Jurkat, Clone E6-1 (cell line): ENCODE measurements around the gene ITGA8.

Experiments
- DNase-seq: peaks from one replicate; pipeline ENCODE4 v3.0.0-alpha.2; 2011; ENCODE audit warnings: low read depth, low spot score
- H3K4me3 ChIP-seq: 2 replicates; pipeline ENCODE4 v1.5.1; 2011; ENCODE audit warnings: mild to moderate bottlenecking, low read length, control low read depth, moderate library complexity

ITGA8 gene

GRCh38 chr10:15703151-15703880 lies 16.4 kb downstream of the ITGA8 start:
- DNase-seq = no peak

GRCh38 chr10:15700078-15700674 lies 19.5 kb downstream of the ITGA8 start:
- DNase-seq = no peak

More at GRCh38 chr10:15703151-15703880, 16.4 kb downstream of the ITGA8 start:
- no peak overlapping the region for H3K4me3 ChIP-seq

GRCh38 chr10:15695852-15696251 lies 23.9 kb downstream of the ITGA8 start:
- no peak for DNase-seq
- H3K4me3 ChIP-seq = no peak overlapping the region

More at GRCh38 chr10:15700078-15700674, 19.5 kb downstream of the ITGA8 start:
- no peak overlapping the region for H3K4me3 ChIP-seq

GRCh38 chr10:15690031-15690430 lies 29.7 kb downstream of the ITGA8 start:
- H3K4me3 ChIP-seq = no peak overlapping the region
- no peak for DNase-seq

- no peak overlapping the region for H3K4me3 ChIP-seq
- DNase-seq = no peak
Measured at GRCh38 chr10:15684768-15685167, 35.0 kb downstream of the ITGA8 start.

GRCh38 chr10:15681076-15681475 lies 38.6 kb downstream of the ITGA8 start:
- no peak for DNase-seq

GRCh38 chr10:15678851-15679250 lies 40.9 kb downstream of the ITGA8 start:
- no peak overlapping the region for H3K4me3 ChIP-seq
- DNase-seq = no peak

More at GRCh38 chr10:15681076-15681475, 38.6 kb downstream of the ITGA8 start:
- H3K4me3 ChIP-seq = no peak overlapping the region

GRCh38 chr10:15672469-15672868 lies 47.3 kb downstream of the ITGA8 start:
- DNase-seq = peak; percentile 14
- no peak overlapping the region for H3K4me3 ChIP-seq

- H3K4me3 ChIP-seq = no peak overlapping the region
- no peak for DNase-seq
Measured at GRCh38 chr10:15670880-15671279, 48.8 kb downstream of the ITGA8 start.

GRCh38 chr10:15661574-15661973 lies 58.1 kb downstream of the ITGA8 start:
- DNase-seq = no peak
- no peak overlapping the region for H3K4me3 ChIP-seq

- no peak for DNase-seq
- H3K4me3 ChIP-seq = no peak overlapping the region
Measured at GRCh38 chr10:15660990-15661389, 58.7 kb downstream of the ITGA8 start.

- no peak overlapping the region for H3K4me3 ChIP-seq
- DNase-seq = no peak
Measured at GRCh38 chr10:15658069-15658702, 61.5 kb downstream of the ITGA8 start.

- no peak overlapping the region for H3K4me3 ChIP-seq
Measured at GRCh38 chr10:15652757-15653156, 67.0 kb downstream of the ITGA8 start.

GRCh38 chr10:15652117-15652516 lies 67.6 kb downstream of the ITGA8 start:
- H3K4me3 ChIP-seq = no peak overlapping the region
- no peak for DNase-seq

More at GRCh38 chr10:15652757-15653156, 67.0 kb downstream of the ITGA8 start:
- DNase-seq = no peak

GRCh38 chr10:15651175-15651574 lies 68.5 kb downstream of the ITGA8 start:
- no peak overlapping the region for H3K4me3 ChIP-seq
- DNase-seq = no peak

GRCh38 chr10:15642095-15642494 lies 77.6 kb downstream of the ITGA8 start:
- DNase-seq = no peak
- no peak overlapping the region for H3K4me3 ChIP-seq

GRCh38 chr10:15640536-15641085 lies 79.1 kb downstream of the ITGA8 start:
- DNase-seq = no peak
- no peak overlapping the region for H3K4me3 ChIP-seq

GRCh38 chr10:15636446-15636845 lies 83.3 kb downstream of the ITGA8 start:
- H3K4me3 ChIP-seq = no peak overlapping the region
- no peak for DNase-seq

- no peak for DNase-seq
Measured at GRCh38 chr10:15632456-15633091, 87.1 kb downstream of the ITGA8 start.

More at GRCh38 chr10:15632456-15633091, 87.1 kb downstream of the ITGA8 start:
- no peak overlapping the region for H3K4me3 ChIP-seq
